Measurements from ENCODE around the gene CUL7.

Gene CUL7

DNA sequence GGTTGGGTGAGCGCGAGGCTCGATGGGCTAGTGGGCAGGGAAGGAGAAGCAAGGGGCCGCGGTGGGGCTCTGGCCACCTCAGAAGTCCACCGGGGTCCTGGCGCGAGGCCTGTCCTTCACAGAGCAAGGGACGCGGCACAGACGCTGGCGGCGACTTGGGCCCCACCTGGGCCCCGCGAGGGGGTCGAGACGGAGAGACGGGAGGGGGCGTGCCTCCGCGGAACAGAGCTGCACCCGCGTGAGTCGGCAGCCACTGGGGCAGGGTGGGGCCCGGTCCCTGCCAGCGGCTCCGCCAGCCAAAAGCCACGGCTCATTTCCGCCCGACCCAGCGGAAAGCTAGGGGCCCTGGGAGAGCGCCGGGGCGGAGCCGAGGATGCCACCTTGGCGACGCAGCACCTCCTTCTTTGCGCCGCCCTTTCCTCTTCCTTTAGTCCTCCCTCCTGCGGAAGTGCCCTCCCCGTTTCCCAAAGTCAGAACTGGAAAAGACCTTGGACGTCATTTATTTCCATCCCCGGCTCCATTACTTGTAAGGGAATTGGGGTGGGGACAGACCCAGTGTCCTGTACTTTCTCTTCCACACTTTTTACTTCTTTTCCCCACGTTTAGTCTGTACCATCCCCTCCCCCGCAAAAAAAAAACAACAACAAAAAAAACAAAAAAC lies at the start of gene CUL7:
CUL7 (minus strand) TSS at position 307 of the 661 bp plus-strand sequence. CDS start 1,063 bp downstream, outside the sequence.
- no peaks in the 10 kb centered on the region for H3K9me3 Mint-ChIP-seq
- peak within 1 kb of the TSS; percentile 90 for H3K4me3 Mint-ChIP-seq
- no peaks in the 10 kb centered on the region for H3K27me3 Mint-ChIP-seq
- H3K27ac Mint-ChIP-seq, result peak within 1 kb of the TSS; percentile 96
- H3K36me3 Mint-ChIP-seq (ENCODE audit: low read depth), result peaks cover 45% of the 10 kb centered on the region
- H3K4me1 Mint-ChIP-seq (ENCODE audit: low read depth), result peaks cover 50% of the 10 kb centered on the region

DNA sequence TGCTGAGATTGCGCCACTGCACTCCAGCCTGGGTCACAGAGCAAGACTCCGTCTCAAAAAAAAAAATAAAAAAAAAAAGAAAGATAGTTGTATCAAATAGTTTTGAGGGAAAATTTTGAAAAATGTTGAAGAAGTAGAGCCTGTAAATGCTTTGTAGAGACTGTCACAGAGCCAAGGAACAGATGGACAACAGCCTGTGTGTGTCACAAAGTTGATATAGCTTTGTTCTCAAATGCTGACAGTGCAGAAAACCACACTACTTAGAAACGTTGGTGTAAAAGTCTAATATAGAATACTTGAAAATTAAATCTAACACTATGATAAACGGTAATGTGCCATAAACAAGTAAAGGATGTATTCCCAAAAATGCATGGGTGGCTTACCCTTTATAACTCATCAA lies 47.8 kb upstream of the CUL7 start:
- H3K4me1 Mint-ChIP-seq (ENCODE audit: low read depth), result no peaks in the 10 kb centered on the region
- H3K9me3 Mint-ChIP-seq, result no peaks in the 10 kb centered on the region
- H3K27me3 Mint-ChIP-seq, result no peaks in the 10 kb centered on the region
- H3K4me3 Mint-ChIP-seq, result no peak overlapping the region
- H3K27ac Mint-ChIP-seq, result no peak overlapping the region
- no peaks in the 10 kb centered on the region for H3K36me3 Mint-ChIP-seq (ENCODE audit: low read depth)

GRCh38 chr6:43097502-43097901 lies 43.9 kb upstream of the CUL7 start:
- H3K27ac Mint-ChIP-seq, result no peak overlapping the region
- peaks cover 11% of the 10 kb centered on the region for H3K4me1 Mint-ChIP-seq (ENCODE audit: low read depth)
- no peaks in the 10 kb centered on the region for H3K36me3 Mint-ChIP-seq (ENCODE audit: low read depth)
- no peaks in the 10 kb centered on the region for H3K27me3 Mint-ChIP-seq
- no peak overlapping the region for H3K4me3 Mint-ChIP-seq
- no peaks in the 10 kb centered on the region for H3K9me3 Mint-ChIP-seq

- Mint-ChIP-seq H3K9me3 (no peaks in the 10 kb centered on the region), H3K4me1 (ENCODE audit: low read depth) (peaks cover 11% of the 10 kb centered on the region), H3K36me3 (ENCODE audit: low read depth) (no peaks in the 10 kb centered on the region), H3K27ac (no peak overlapping the region), H3K4me3 (no peak overlapping the region), H3K27me3 (no peaks in the 10 kb centered on the region)
Measured at GRCh38 chr6:43097098-43097489, 43.4 kb upstream of the CUL7 start.

DNA sequence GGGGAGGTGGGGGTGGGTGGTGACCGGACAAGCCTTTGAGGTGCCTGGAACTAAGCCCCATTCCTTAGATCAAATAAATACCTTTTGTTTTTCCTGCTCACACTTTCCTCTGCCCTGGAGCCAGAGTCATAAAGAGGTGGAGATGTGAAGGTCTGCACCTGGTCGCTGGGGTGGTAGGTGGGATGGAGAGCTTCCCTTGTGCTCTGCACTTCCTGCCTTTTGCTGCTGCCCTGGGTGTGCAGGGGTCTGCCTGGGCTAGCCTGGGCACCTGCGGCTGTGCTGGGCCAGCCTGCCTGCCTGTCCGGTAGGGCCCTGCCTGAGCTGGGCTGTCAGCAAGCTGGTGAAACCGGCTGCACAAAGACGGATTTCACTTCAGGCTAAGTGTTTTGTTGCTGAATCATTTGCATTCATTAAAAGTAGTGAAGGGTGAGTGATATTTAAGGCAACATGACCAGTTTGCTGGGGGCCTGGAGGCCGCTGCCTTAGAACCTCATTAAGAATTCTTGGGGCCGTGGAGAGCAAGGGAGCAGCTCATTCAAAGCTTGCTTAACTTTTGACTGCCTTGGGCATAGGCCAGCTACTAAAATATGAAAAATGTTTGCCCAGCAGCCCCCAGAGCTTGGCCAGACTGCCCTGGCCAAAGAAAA lies 42.9 kb upstream of the CUL7 start:
- Mint-ChIP-seq H3K27ac (no peak overlapping the region), H3K9me3 (no peaks in the 10 kb centered on the region), H3K36me3 (ENCODE audit: low read depth) (no peaks in the 10 kb centered on the region), H3K4me1 (ENCODE audit: low read depth) (peaks cover 11% of the 10 kb centered on the region), H3K4me3 (no peak overlapping the region), H3K27me3 (no peaks in the 10 kb centered on the region)

GRCh38 chr6:43095939-43096338 lies 42.3 kb upstream of the CUL7 start:
- H3K27ac Mint-ChIP-seq, result no peak overlapping the region
- no peaks in the 10 kb centered on the region for H3K9me3 Mint-ChIP-seq
- no peaks in the 10 kb centered on the region for H3K27me3 Mint-ChIP-seq
- peaks cover 11% of the 10 kb centered on the region for H3K4me1 Mint-ChIP-seq (ENCODE audit: low read depth)
- H3K4me3 Mint-ChIP-seq, result no peak overlapping the region
- no peaks in the 10 kb centered on the region for H3K36me3 Mint-ChIP-seq (ENCODE audit: low read depth)

GRCh38 chr6:43093436-43094289 lies 40.0 kb upstream of the CUL7 start:
- no peaks in the 10 kb centered on the region for H3K9me3 Mint-ChIP-seq
- H3K36me3 Mint-ChIP-seq (ENCODE audit: low read depth), result no peaks in the 10 kb centered on the region
- H3K27me3 Mint-ChIP-seq, result no peaks in the 10 kb centered on the region
- H3K27ac Mint-ChIP-seq, result no peak overlapping the region
- H3K4me1 Mint-ChIP-seq (ENCODE audit: low read depth), result peaks cover 15% of the 10 kb centered on the region
- H3K4me3 Mint-ChIP-seq, result no peak overlapping the region

DNA sequence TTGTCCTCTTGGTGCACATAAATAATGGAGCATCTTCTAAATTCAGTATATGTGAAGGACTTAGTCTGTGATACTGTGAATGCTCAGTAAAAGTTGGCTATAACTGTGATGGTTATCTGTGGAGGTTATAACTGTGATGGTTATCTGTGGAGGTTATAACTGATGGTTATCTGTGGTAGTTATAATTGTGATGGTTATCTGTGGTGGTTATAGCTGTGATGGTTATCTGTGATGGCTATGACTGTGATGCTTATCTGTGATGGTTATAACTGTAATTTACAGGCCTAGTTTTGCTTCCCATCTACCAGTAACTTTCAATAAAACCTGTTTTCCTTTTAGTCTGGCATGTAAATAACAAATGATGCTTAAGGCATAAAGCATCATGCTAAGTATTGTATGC lies 39.0 kb upstream of the CUL7 start:
- no peak overlapping the region for H3K27ac Mint-ChIP-seq
- no peaks in the 10 kb centered on the region for H3K27me3 Mint-ChIP-seq
- no peak overlapping the region for H3K4me3 Mint-ChIP-seq

GRCh38 chr6:43091436-43091991 lies 37.9 kb upstream of the CUL7 start:
- no peaks in the 10 kb centered on the region for H3K9me3 Mint-ChIP-seq
- no peaks in the 10 kb centered on the region for H3K36me3 Mint-ChIP-seq (ENCODE audit: low read depth)
- H3K4me3 Mint-ChIP-seq, result no peak overlapping the region
- H3K27ac Mint-ChIP-seq, result no peak overlapping the region
- H3K27me3 Mint-ChIP-seq, result no peaks in the 10 kb centered on the region
- H3K4me1 Mint-ChIP-seq (ENCODE audit: low read depth), result peaks cover 15% of the 10 kb centered on the region

More for the DNA sequence above, 39.0 kb upstream of the CUL7 start:
- Mint-ChIP-seq H3K4me1 (ENCODE audit: low read depth) (peaks cover 15% of the 10 kb centered on the region), H3K36me3 (ENCODE audit: low read depth) (no peaks in the 10 kb centered on the region), H3K9me3 (no peaks in the 10 kb centered on the region)

- Mint-ChIP-seq H3K4me1 (ENCODE audit: low read depth) (peaks cover 20% of the 10 kb centered on the region), H3K27ac (no peak overlapping the region), H3K9me3 (no peaks in the 10 kb centered on the region), H3K36me3 (ENCODE audit: low read depth) (no peaks in the 10 kb centered on the region), H3K27me3 (no peaks in the 10 kb centered on the region), H3K4me3 (no peak overlapping the region)
Measured at GRCh38 chr6:43091020-43091419, 37.4 kb upstream of the CUL7 start.

DNA sequence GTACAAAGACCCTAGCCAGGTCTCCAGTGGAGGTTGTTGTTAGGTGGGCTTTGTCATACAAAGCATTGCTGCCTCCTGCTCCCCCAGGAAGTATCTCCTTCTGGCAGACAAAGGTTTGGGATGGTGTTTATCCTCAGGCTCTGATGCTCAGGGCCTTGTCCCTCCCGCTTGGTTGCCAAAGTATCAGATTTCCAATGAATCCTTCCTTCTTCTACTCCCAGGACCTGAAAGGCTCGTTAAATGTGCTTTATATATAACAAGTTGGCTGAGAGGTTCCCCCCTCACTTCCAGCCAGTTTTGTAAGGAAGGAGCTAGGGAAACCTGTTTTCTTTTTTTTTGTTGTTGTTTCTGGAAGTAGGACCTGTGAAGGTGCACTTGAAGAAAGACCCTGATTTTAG lies 36.9 kb upstream of the CUL7 start:
- Mint-ChIP-seq H3K4me1 (ENCODE audit: low read depth) (peaks cover 22% of the 10 kb centered on the region), H3K9me3 (no peaks in the 10 kb centered on the region), H3K36me3 (ENCODE audit: low read depth) (no peaks in the 10 kb centered on the region), H3K4me3 (no peak overlapping the region), H3K27me3 (no peaks in the 10 kb centered on the region), H3K27ac (no peak overlapping the region)

DNA sequence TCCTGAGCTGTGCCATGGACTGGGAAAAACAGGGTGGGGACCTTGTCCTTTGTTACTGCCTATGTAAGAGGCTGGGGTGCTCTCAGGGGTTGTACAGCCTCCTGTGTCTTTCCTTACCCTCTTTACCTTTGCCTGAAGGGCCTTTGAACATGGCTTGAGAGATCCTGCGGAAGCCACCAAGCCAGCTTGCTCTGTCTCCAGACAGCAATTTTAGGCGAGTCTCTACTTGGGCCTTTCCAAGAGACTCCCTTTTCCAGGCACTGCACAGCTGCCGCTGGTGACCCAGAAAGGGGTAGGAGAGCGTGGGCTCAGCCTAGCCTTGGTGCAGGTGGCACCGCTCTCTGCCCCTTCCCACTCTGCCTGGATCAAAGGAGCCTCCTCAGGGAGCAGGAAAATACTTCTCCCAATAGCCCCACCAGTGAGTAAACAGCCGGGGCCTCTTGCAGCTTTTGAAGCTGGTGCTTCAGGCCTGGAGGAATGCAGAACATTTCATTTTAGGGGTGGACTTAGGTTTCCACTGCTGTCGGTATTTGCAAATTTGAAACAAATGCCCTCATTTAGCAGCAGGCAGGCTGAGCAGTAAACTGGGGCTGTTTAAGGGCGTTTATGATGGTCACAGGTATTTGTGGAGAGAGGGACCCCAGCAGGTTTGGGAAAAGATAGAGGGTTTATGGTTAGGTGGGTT lies 36.4 kb upstream of the CUL7 start:
- Mint-ChIP-seq H3K27ac (no peak overlapping the region), H3K4me3 (no peak overlapping the region), H3K36me3 (ENCODE audit: low read depth) (no peaks in the 10 kb centered on the region), H3K9me3 (no peaks in the 10 kb centered on the region), H3K4me1 (ENCODE audit: low read depth) (peaks cover 22% of the 10 kb centered on the region), H3K27me3 (no peaks in the 10 kb centered on the region)

- Mint-ChIP-seq H3K4me1 (ENCODE audit: low read depth) (peaks cover 22% of the 10 kb centered on the region), H3K27me3 (no peaks in the 10 kb centered on the region), H3K27ac (no peak overlapping the region), H3K4me3 (no peak overlapping the region), H3K9me3 (no peaks in the 10 kb centered on the region), H3K36me3 (ENCODE audit: low read depth) (no peaks in the 10 kb centered on the region)
Measured at GRCh38 chr6:43089467-43089866, 35.8 kb upstream of the CUL7 start.

- peaks cover 17% of the 10 kb centered on the region for H3K4me1 Mint-ChIP-seq (ENCODE audit: low read depth)
- H3K27ac Mint-ChIP-seq, result no peak overlapping the region
- no peaks in the 10 kb centered on the region for H3K27me3 Mint-ChIP-seq
- no peaks in the 10 kb centered on the region for H3K9me3 Mint-ChIP-seq
- no peaks in the 10 kb centered on the region for H3K36me3 Mint-ChIP-seq (ENCODE audit: low read depth)
- no peak overlapping the region for H3K4me3 Mint-ChIP-seq
Measured at GRCh38 chr6:43088654-43089056, 35.0 kb upstream of the CUL7 start.

All from stimulated activated naive CD8-positive, alpha-beta T cell treated with anti-CD3 and anti-CD28 coated beads, Interleukin-15, Interleukin-2, amounts not matched to agents 100 ng/mL and 50 ng/mL, for 24 hours (primary cell).